Keratinocyte (primary cell): ENCODE results near the gene MAP4K1. TPM values are rescaled to one million over a fixed set of nuclear protein-coding genes. Genes with fewer than 3 reads are reported as not detected.

Source experiments
- DNase-seq: peaks from one replicate; pipeline ENCODE4 v3.0.0-alpha.2; 2011; ENCODE audit warnings: low read depth, missing footprints, low spot score
- FAIRE-seq: peaks from 2 replicates; lab custom pipeline; 2011; peaks lifted over from hg19 to GRCh38; lab: Jason Lieb, UNC
- H2AFZ ChIP-seq: 2 replicates; pipeline ENCODE4 v1.6.0; 2012; ENCODE audit warnings: low read length, control low read depth, inconsistent platforms; ENCODE audit not compliant: control insufficient read depth
- H3K27ac ChIP-seq: 2 replicates; pipeline ENCODE4 v1.5.1; 2011; ENCODE audit warnings: low read length; ENCODE audit not compliant: control insufficient read depth, insufficient read depth
- H3K27me3 ChIP-seq: 3 replicates; pipeline ENCODE4 v1.6.0; 2011; ENCODE audit warnings: low read length; ENCODE audit not compliant: control insufficient read depth, insufficient read depth; ENCODE audit errors: extremely low read depth
- H3K36me3 ChIP-seq, 2 experiments: 2 replicates in 1 of 2; 3 replicates in 1 of 2; pipeline ENCODE4 v1.5.1; 2011; ENCODE audit warnings: low read length in 2 of 2, mild to moderate bottlenecking in 1 of 2; ENCODE audit not compliant: control insufficient read depth in 2 of 2, insufficient read depth in 2 of 2; ENCODE audit errors: extremely low read depth in 1 of 2
- H3K4me1 ChIP-seq: 3 replicates; pipeline ENCODE4 v1.5.1; 2011; ENCODE audit warnings: low read length; ENCODE audit not compliant: control insufficient read depth, insufficient read depth; ENCODE audit errors: extremely low read depth
- H3K4me2 ChIP-seq: 3 replicates; pipeline ENCODE4 v1.6.0; 2011; ENCODE audit warnings: low read depth, low read length; ENCODE audit not compliant: control insufficient read depth, insufficient read depth; ENCODE audit errors: extremely low read depth
- H3K4me3 ChIP-seq, 3 experiments: fragments of 200-600 bp in 1 of 3; sonication (generic) in 1 of 3; 2 replicates in 2 of 3; 3 replicates in 1 of 3; pipeline ENCODE4 v1.5.1; 2011 to 2016; ENCODE audit warnings: low read length in 3 of 3, mild to moderate bottlenecking in 3 of 3, control low read depth in 2 of 3, inconsistent platforms in 1 of 3, low read depth in 1 of 3, mixed read lengths in 1 of 3, mixed run types in 1 of 3, moderate library complexity in 1 of 3; ENCODE audit not compliant: control insufficient read depth in 2 of 3, insufficient read depth in 2 of 3; ENCODE audit errors: extremely low read depth in 1 of 3
- H3K79me2 ChIP-seq: 2 replicates; pipeline ENCODE4 v1.6.0; 2012; ENCODE audit warnings: low read length; ENCODE audit not compliant: control insufficient read depth, insufficient read depth
- H3K9ac ChIP-seq: 3 replicates; pipeline ENCODE4 v1.6.0; 2011; ENCODE audit warnings: low read length; ENCODE audit not compliant: control insufficient read depth, insufficient read depth; ENCODE audit errors: extremely low read depth
- H3K9me1 ChIP-seq: 3 replicates; pipeline ENCODE4 v1.6.0; 2011; ENCODE audit warnings: low read length; ENCODE audit not compliant: control insufficient read depth, insufficient read depth; ENCODE audit errors: extremely low read depth
- H3K9me3 ChIP-seq: 2 replicates; pipeline ENCODE4 v1.5.1; 2012; ENCODE audit warnings: low read depth, low read length; ENCODE audit not compliant: control insufficient read depth
- H4K20me1 ChIP-seq: 3 replicates; pipeline ENCODE4 v1.6.0; 2011; ENCODE audit warnings: low read length; ENCODE audit not compliant: control insufficient read depth, insufficient read depth; ENCODE audit errors: extremely low read depth
- EZH2 ChIP-seq: IDR thresholded peaks from one replicate; pipeline ENCODE4 v1.6.1; 2012; ENCODE audit warnings: inconsistent platforms, mild to moderate bottlenecking, low read length, moderate library complexity
- dilution Hi-C: fragments of 300-500 bp; cut with MboI; formaldehyde crosslinking; loops from one replicate; pipeline ENCODE4 v1.7.0; 2020; ENCODE audit warnings: low sequenced_read_pairs; ENCODE audit not compliant: extremely low pct_ligation_motif_present
- polyA plus RNA-seq, 5 experiments: library from polyadenylated mRNA; depleted of rRNA in 3 of 5; stranded (reverse) in 3 of 5; stranded (forward) in 1 of 5; unstranded in 1 of 5; fragments of >200 nt; gene quantifications; 1 replicate in 1 of 5; 2 replicates in 3 of 5; 3 replicates in 1 of 5; pipeline versions ENCODE4 v1.2.1 to v1.2.3, GENCODE V29; 2011 to 2012; ENCODE audit warnings: missing spikeins in 2 of 5, low read depth in 1 of 5, low replicate concordance in 1 of 5
- TF ChIP-seq, protein P1 (sequence below), 3 experiments: IDR thresholded peaks in 1 of 3; conservative IDR thresholded peaks in 1 of 3; optimal IDR thresholded peaks in 1 of 3; 2 replicates in 2 of 3; 3 replicates in 1 of 3; pipeline versions ENCODE3 to v1.5.1; 2011; ENCODE audit warnings: low read length in 3 of 3, mild to moderate bottlenecking in 3 of 3, moderate library complexity in 2 of 3, control low read depth in 1 of 3, inconsistent platforms in 1 of 3; ENCODE audit not compliant: insufficient read depth in 2 of 3; ENCODE audit errors: extremely low read depth in 1 of 3

Gene MAP4K1
- polyA plus RNA-seq, 1 donor (not counting 4 experiments of a cell fraction or from before 2014, with no cell fraction given) = 0.25 TPM

DNA sequence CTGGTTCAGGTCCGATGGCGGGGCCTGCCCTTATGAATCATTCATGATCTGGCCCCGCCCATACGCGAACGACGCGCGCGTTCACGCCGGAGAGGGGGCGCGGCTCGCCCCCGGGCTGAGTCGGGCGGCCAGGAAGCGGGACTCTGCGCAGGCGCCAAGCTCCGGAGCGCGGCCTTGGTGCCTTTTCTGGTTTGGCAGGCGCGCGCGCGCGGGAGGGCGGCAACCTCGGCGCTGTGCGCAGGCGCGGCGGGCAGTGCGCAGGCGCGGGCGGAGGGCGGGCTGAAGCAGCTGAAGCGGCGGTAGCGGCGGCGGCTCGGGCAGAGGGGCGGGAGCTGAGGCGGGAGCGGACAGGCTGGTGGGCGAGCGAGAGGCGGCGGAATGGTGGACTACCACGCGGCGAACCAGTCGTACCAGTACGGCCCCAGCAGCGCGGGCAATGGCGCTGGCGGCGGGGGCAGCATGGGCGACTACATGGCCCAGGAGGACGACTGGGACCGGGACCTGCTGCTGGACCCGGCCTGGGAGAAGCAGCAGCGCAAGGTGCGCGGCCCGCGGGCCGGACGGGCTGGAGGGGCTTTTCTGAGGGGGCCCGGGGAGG, 29.7 kb upstream of the MAP4K1 start, which contains the start of gene ACTN4:
Gene ACTN4, plus strand, starts transcription at position 282 of the 598 bp plus-strand sequence. Its CDS starts 97 bp downstream, at position 379.
- Histone ChIP-seq H3K27ac (peak within 1 kb of the TSS; percentile 98), H3K4me3 (peak within 1 kb of the TSS; percentile 96 to 100 (median 98)), H3K27me3 (no peaks in the 10 kb centered on the region), H3K79me2 (peaks cover 50% of the 10 kb centered on the region), H3K9ac (peak within 1 kb of the TSS; percentile 99), H3K9me3 (no peaks in the 10 kb centered on the region), H2AFZ (peak within 1 kb of the TSS; percentile 49), H4K20me1 (peaks cover 9% of the 10 kb centered on the region), H3K4me2 (peak within 1 kb of the TSS; percentile 71), H3K36me3 (no peaks in the 10 kb centered on the region), H3K9me1 (no peaks in the 10 kb centered on the region), H3K4me1 (peaks cover 24% of the 10 kb centered on the region)
- no peak for DNase-seq
- FAIRE-seq = no peak
- dilution Hi-C loops = no loop called here
- no peak for TF ChIP-seq EZH2
- TF ChIP-seq, protein P1, sequence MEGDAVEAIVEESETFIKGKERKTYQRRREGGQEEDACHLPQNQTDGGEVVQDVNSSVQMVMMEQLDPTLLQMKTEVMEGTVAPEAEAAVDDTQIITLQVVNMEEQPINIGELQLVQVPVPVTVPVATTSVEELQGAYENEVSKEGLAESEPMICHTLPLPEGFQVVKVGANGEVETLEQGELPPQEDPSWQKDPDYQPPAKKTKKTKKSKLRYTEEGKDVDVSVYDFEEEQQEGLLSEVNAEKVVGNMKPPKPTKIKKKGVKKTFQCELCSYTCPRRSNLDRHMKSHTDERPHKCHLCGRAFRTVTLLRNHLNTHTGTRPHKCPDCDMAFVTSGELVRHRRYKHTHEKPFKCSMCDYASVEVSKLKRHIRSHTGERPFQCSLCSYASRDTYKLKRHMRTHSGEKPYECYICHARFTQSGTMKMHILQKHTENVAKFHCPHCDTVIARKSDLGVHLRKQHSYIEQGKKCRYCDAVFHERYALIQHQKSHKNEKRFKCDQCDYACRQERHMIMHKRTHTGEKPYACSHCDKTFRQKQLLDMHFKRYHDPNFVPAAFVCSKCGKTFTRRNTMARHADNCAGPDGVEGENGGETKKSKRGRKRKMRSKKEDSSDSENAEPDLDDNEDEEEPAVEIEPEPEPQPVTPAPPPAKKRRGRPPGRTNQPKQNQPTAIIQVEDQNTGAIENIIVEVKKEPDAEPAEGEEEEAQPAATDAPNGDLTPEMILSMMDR (optimal IDR thresholded peaks at IDR 0.05 in 1 of 3, IDR thresholded peaks at IDR 0.05 in 1 of 3, conservative IDR thresholded peaks at IDR 0.05 in 1 of 3; ENCODE audit: extremely low read depth in 1 of 3, insufficient read depth in 2 of 3, low read length in 3 of 3) = no peak

DNA sequence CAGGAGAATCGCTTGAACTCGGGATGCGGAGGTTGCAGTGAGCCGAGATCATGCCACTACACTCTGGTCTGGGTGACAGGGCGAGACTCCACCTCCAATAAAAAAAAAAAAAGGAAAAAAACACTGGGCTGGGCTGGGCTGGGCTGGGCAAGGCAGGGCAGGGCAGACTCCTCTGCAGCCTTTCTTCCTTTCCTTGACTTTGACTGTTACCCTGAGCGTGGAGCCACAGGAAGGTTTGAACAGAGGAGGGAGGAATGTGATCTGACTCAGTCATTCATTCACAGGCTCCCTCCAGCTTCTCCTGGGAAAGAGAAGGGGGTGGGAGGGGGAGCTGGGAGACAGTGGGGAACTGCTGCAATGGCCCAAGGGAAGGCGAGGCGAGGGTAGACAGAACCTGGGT, 27.0 kb upstream of the MAP4K1 start:
- FAIRE-seq = no peak
- Histone ChIP-seq H3K79me2 (peaks cover 22% of the 10 kb centered on the region), H3K9me1 (no peaks in the 10 kb centered on the region), H3K4me1 (peaks cover 22% of the 10 kb centered on the region), H3K9me3 (no peaks in the 10 kb centered on the region), H3K27ac (no peak overlapping the region), H3K9ac (no peak overlapping the region), H3K4me3 (no peak overlapping the region), H3K27me3 (no peaks in the 10 kb centered on the region), H3K36me3 (no peaks in the 10 kb centered on the region), H3K4me2 (no peak overlapping the region), H4K20me1 (peaks cover 4% of the 10 kb centered on the region), H2AFZ (no peak overlapping the region)
- dilution Hi-C loops = no loop called here
- DNase-seq = no peak
- TF ChIP-seq, protein P1 (optimal IDR thresholded peaks at IDR 0.05 in 1 of 3, IDR thresholded peaks at IDR 0.05 in 1 of 3, conservative IDR thresholded peaks at IDR 0.05 in 1 of 3; ENCODE audit: extremely low read depth in 1 of 3, insufficient read depth in 2 of 3, low read length in 3 of 3) = no peak
- TF ChIP-seq EZH2 = no peak
